NB4 (cell line): ENCODE measurements around the gene HOXB3.
A peak's percentile ranks its signal among the peaks of the same experiment; 100 is the strongest.

Experiments used
- DNase-seq: peaks from one replicate; pipeline ENCODE4 v3.0.0; 2010; ENCODE audit warnings: low read depth
- H3K4me3 ChIP-seq: one replicate; pipeline ENCODE4 v1.5.1; 2011; ENCODE audit warnings: mild to moderate bottlenecking, low read depth, low read length, moderate library complexity
- CTCF ChIP-seq: IDR thresholded peaks from one replicate; pipeline ENCODE4 v1.5.1; 2012; ENCODE audit warnings: low read depth, low read length
- MAX ChIP-seq: IDR thresholded peaks from 2 replicates; pipeline ENCODE4 v1.6.1; 2011; ENCODE audit warnings: low read depth, low read length
- MYC ChIP-seq: IDR thresholded peaks from 2 replicates; pipeline ENCODE4 v1.6.1; 2011; ENCODE audit warnings: low read depth, low read length
- POLR2A ChIP-seq: IDR thresholded peaks from 2 replicates; pipeline ENCODE4 v1.6.1; 2011; ENCODE audit warnings: mild to moderate bottlenecking; ENCODE audit not compliant: insufficient read length; ENCODE audit errors: extremely low read depth

HOXB3 gene

GRCh38 chr17:48598736-48599135, 8.7 kb upstream of the HOXB3 start:
- TF ChIP-seq CTCF (no peak), POLR2A (no peak), MYC (no peak), MAX (no peak)
- H3K4me3 ChIP-seq: no peak overlapping the region
- no peak for DNase-seq

GRCh38 chr17:48597778-48598631, 8.0 kb upstream of the HOXB3 start:
- TF ChIP-seq POLR2A (no peak), MAX (no peak), CTCF (no peak), MYC (no peak)
- peak; percentile 38 for DNase-seq
- no peak overlapping the region for H3K4me3 ChIP-seq

GRCh38 chr17:48597528-48597777, 7.4 kb upstream of the HOXB3 start:
- no peak for DNase-seq
- H3K4me3 ChIP-seq: no peak overlapping the region
- TF ChIP-seq MYC (no peak), MAX (no peak), POLR2A (no peak), CTCF (no peak)

- no peak for DNase-seq
- no peak overlapping the region for H3K4me3 ChIP-seq
- no peak for TF ChIP-seq MYC
- TF ChIP-seq POLR2A: no peak
- no peak for TF ChIP-seq MAX
- no peak for TF ChIP-seq CTCF
Observed at GRCh38 chr17:48596735-48597527, 6.9 kb upstream of the HOXB3 start.

- DNase-seq: no peak
- no peak overlapping the region for H3K4me3 ChIP-seq
- no peak for TF ChIP-seq CTCF
- TF ChIP-seq MAX: no peak
- no peak for TF ChIP-seq POLR2A
Observed at GRCh38 chr17:48596000-48596734, 6.1 kb upstream of the HOXB3 start.
